CD14-positive monocyte (primary cell): ENCODE data around the gene MT1E. TPM values are rescaled to one million over a fixed set of nuclear protein-coding genes. Genes with fewer than 3 reads are reported as not detected.
A peak's percentile ranks its signal among the peaks of the same experiment; 100 is the strongest.

Experiments
- DNase-seq, 3 donors: peaks; one replicate each; pipeline ENCODE4 v3.0.0-alpha.2; 2011 to 2022
- H2AFZ ChIP-seq: 2 replicates; pipeline ENCODE4 v1.6.0; 2012; ENCODE audit warnings: mild to moderate bottlenecking, low read depth, low read length, inconsistent platforms; ENCODE audit not compliant: insufficient read depth, poor library complexity, severe bottlenecking
- H3K27ac ChIP-seq, 2 donors: 1 replicate in 1 of 2; 2 replicates in 1 of 2; pipeline ENCODE4 v1.5.1; 2012 to 2013; ENCODE audit warnings: low read length in 2 of 2, control low read depth in 1 of 2, inconsistent platforms in 1 of 2, low read depth in 1 of 2, mild to moderate bottlenecking in 1 of 2
- H3K27me3 ChIP-seq, 2 donors: one replicate each; pipeline versions ENCODE4 v1.6.0 to v1.6.1; 2011 to 2013; ENCODE audit warnings: low read length in 2 of 2; ENCODE audit not compliant: control insufficient read depth in 2 of 2, insufficient read depth in 2 of 2
- H3K36me3 ChIP-seq, 2 donors: replicated peaks in 1 of 2; 1 replicate in 1 of 2; 2 replicates in 1 of 2; pipeline versions ENCODE4 v1.5.1 to v1.6.1; 2012 to 2013; ENCODE audit warnings: low read length in 2 of 2, control low read depth in 1 of 2, inconsistent platforms in 1 of 2, mild to moderate bottlenecking in 1 of 2; ENCODE audit not compliant: insufficient read depth in 2 of 2, control insufficient read depth in 1 of 2
- H3K4me1 ChIP-seq, 2 donors: 1 replicate in 1 of 2; 2 replicates in 1 of 2; pipeline versions ENCODE4 v1.5.1 to v1.6.1; 2012 to 2013; ENCODE audit warnings: low read length in 2 of 2, control low read depth in 1 of 2, inconsistent platforms in 1 of 2, mild to moderate bottlenecking in 1 of 2, moderate library complexity in 1 of 2; ENCODE audit not compliant: insufficient read depth in 2 of 2, control insufficient read depth in 1 of 2
- H3K4me2 ChIP-seq: replicated peaks from 2 replicates; pipeline ENCODE3; 2012; ENCODE audit warnings: low read length, moderate library complexity, mild to moderate bottlenecking; ENCODE audit not compliant: poor library complexity, severe bottlenecking; ENCODE audit errors: extremely low read depth
- H3K4me3 ChIP-seq, 3 experiments: fragments of 200-600 bp in 1 of 3; sonication (generic) in 1 of 3; replicated peaks in 1 of 3; 1 replicate in 2 of 3; 2 replicates in 1 of 3; pipeline ENCODE4 v1.5.1; 2011 to 2013; ENCODE audit warnings: low read length in 3 of 3, mild to moderate bottlenecking in 3 of 3, control low read depth in 2 of 3, low read depth in 2 of 3, inconsistent platforms in 1 of 3, moderate library complexity in 1 of 3
- H3K79me2 ChIP-seq: 2 replicates; pipeline ENCODE4 v1.6.0; 2012; ENCODE audit warnings: mild to moderate bottlenecking, control low read depth, inconsistent platforms, low read length, moderate library complexity; ENCODE audit not compliant: insufficient read depth
- H3K9ac ChIP-seq: 2 replicates; pipeline ENCODE4 v1.6.0; 2017; ENCODE audit warnings: low read length, mild to moderate bottlenecking; ENCODE audit not compliant: insufficient read depth, poor library complexity, severe bottlenecking
- H3K9me3 ChIP-seq, 2 donors: replicated peaks in 1 of 2; 1 replicate in 1 of 2; 2 replicates in 1 of 2; pipeline versions ENCODE4 v1.5.1 to v1.6.1; 2012 to 2013; ENCODE audit warnings: low read length in 2 of 2, control low read depth in 1 of 2; ENCODE audit not compliant: control insufficient read depth in 1 of 2, insufficient read depth in 1 of 2
- H4K20me1 ChIP-seq: 2 replicates; pipeline ENCODE4 v1.6.0; 2012; ENCODE audit warnings: mild to moderate bottlenecking, low read length, control low read depth, moderate library complexity; ENCODE audit not compliant: insufficient read depth
- H3K27ac Mint-ChIP-seq, 7 donors: one replicate each; pipeline ENCODE4 v1.8.0; 2020; ENCODE audit warnings: mild to moderate bottlenecking in 7 of 7, mixed read lengths in 7 of 7, moderate library complexity in 6 of 7, inconsistent platforms in 2 of 7
- H3K27me3 Mint-ChIP-seq, 3 donors: one replicate each; pipeline ENCODE4 v1.8.0; 2021 to 2022; ENCODE audit warnings: low read depth in 3 of 3, mild to moderate bottlenecking in 3 of 3, mixed read lengths in 3 of 3, moderate library complexity in 3 of 3, inconsistent platforms in 1 of 3
- H3K36me3 Mint-ChIP-seq, 2 donors: one replicate each; pipeline ENCODE4 v1.8.0; 2020; ENCODE audit warnings: mixed read lengths in 2 of 2, inconsistent platforms in 1 of 2, mild to moderate bottlenecking in 1 of 2
- H3K4me1 Mint-ChIP-seq: one replicate; pipeline ENCODE4 v1.8.0; 2020; ENCODE audit warnings: mild to moderate bottlenecking, mixed read lengths
- H3K4me3 Mint-ChIP-seq, 2 donors: one replicate each; pipeline ENCODE4 v1.8.0; 2020; ENCODE audit warnings: mild to moderate bottlenecking in 2 of 2, mixed read lengths in 2 of 2, moderate library complexity in 1 of 2
- H3K9me3 Mint-ChIP-seq, 7 donors: one replicate each; pipeline ENCODE4 v1.8.0; 2020 to 2022; ENCODE audit warnings: mixed read lengths in 7 of 7, mild to moderate bottlenecking in 6 of 7, moderate library complexity in 6 of 7, inconsistent platforms in 2 of 7
- WGBS: methylation state at CpG from one replicate; pipeline ENCODE4 v1.1.5; 2013; ENCODE audit warnings: missing lambda C conversion rate; ENCODE audit not compliant: insufficient coverage; 5-methylcytosine and 5-hydroxymethylcytosine counted together
- intact Hi-C, 2 donors: fragments of 100-400 bp; cut with micrococcal nuclease; formaldehyde crosslinking; loops; one replicate each; pipeline versions ENCODE4 v1.15.0 to v1.15.1; 2023
- polyA plus RNA-seq, 3 donors: library from polyadenylated mRNA; depleted of rRNA in 1 of 3; unstranded in 2 of 3; stranded (reverse) in 1 of 3; fragments of 300-500 nt in 2 of 3; fragments of >200 nt in 1 of 3; fragmentation: Illumina TruSeq in 2 of 3; gene quantifications; 1 replicate in 2 of 3; 2 replicates in 1 of 3; pipeline ENCODE4 v1.2.3, GENCODE V29; 2012 to 2021
- TF ChIP-seq, protein P1 (sequence below): fragments of 200-600 bp; IDR thresholded peaks from one replicate; pipeline ENCODE4 v1.8.0; 2022; ENCODE audit warnings: antibody characterized with exemption, mild to moderate bottlenecking

The MT1E gene
- polyA plus RNA-seq, 3 donors, result 1.3 to 4.3 (median 4.0) TPM

DNA sequence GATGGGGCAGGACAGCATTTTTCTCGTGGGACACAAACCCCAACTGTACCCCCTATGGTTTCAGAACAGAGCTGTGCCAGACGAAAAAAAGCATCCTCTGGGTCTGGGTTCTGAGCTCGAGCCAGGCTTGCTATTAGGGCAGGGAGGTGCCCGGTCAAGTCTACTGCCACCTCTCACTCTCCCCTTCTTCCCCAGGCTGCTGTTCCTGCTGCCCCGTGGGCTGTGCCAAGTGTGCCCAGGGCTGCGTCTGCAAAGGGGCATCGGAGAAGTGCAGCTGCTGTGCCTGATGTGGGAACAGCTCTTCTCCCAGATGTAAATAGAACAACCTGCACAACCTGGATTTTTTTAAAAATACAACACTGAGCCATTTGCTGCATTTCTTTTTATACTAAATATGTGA lies 1.1 kb downstream of the MT1E start:
- Mint-ChIP-seq H3K27ac (no peak overlapping the region), H3K4me3 (peak overlapping the region in 1 of 2 donors; percentile 98), H3K4me1 (peaks cover 28% of the 10 kb centered on the region), H3K9me3 (peaks cover 0 to 9% (median under 1%) of the 10 kb centered on the region in 7 donors), H3K27me3 (peaks cover 54 to 74% (median 66%) of the 10 kb centered on the region in 3 donors), H3K36me3 (peaks cover 0 to 6% of the 10 kb centered on the region in 2 donors)
- H3K27me3 ChIP-seq, result peaks cover 12 to 60% of the 10 kb centered on the region in 2 donors
- H4K20me1 ChIP-seq, result no peaks in the 10 kb centered on the region
- H3K4me3 ChIP-seq, result peak overlapping the region in 1 of 3 experiments; percentile 93
- TF ChIP-seq, protein P1, sequence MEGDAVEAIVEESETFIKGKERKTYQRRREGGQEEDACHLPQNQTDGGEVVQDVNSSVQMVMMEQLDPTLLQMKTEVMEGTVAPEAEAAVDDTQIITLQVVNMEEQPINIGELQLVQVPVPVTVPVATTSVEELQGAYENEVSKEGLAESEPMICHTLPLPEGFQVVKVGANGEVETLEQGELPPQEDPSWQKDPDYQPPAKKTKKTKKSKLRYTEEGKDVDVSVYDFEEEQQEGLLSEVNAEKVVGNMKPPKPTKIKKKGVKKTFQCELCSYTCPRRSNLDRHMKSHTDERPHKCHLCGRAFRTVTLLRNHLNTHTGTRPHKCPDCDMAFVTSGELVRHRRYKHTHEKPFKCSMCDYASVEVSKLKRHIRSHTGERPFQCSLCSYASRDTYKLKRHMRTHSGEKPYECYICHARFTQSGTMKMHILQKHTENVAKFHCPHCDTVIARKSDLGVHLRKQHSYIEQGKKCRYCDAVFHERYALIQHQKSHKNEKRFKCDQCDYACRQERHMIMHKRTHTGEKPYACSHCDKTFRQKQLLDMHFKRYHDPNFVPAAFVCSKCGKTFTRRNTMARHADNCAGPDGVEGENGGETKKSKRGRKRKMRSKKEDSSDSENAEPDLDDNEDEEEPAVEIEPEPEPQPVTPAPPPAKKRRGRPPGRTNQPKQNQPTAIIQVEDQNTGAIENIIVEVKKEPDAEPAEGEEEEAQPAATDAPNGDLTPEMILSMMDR, result no peak
- no peak overlapping the region for H2AFZ ChIP-seq
- no peak overlapping the region for H3K27ac ChIP-seq
- intact Hi-C loops, result no loop called here
- peaks cover 16 to 22% of the 10 kb centered on the region in 2 donors for H3K4me1 ChIP-seq
- H3K9ac ChIP-seq, result no peak overlapping the region
- H3K4me2 ChIP-seq, result peak overlapping the region; percentile 98
- DNase-seq, result no peak
- H3K36me3 ChIP-seq, result no peaks in the 10 kb centered on the region
- H3K79me2 ChIP-seq, result no peaks in the 10 kb centered on the region
- WGBS, result 49% methylated on average over 4 of the region's 7 CpGs
- H3K9me3 ChIP-seq, result peaks cover 0 to 3% of the 10 kb centered on the region in 2 donors

DNA sequence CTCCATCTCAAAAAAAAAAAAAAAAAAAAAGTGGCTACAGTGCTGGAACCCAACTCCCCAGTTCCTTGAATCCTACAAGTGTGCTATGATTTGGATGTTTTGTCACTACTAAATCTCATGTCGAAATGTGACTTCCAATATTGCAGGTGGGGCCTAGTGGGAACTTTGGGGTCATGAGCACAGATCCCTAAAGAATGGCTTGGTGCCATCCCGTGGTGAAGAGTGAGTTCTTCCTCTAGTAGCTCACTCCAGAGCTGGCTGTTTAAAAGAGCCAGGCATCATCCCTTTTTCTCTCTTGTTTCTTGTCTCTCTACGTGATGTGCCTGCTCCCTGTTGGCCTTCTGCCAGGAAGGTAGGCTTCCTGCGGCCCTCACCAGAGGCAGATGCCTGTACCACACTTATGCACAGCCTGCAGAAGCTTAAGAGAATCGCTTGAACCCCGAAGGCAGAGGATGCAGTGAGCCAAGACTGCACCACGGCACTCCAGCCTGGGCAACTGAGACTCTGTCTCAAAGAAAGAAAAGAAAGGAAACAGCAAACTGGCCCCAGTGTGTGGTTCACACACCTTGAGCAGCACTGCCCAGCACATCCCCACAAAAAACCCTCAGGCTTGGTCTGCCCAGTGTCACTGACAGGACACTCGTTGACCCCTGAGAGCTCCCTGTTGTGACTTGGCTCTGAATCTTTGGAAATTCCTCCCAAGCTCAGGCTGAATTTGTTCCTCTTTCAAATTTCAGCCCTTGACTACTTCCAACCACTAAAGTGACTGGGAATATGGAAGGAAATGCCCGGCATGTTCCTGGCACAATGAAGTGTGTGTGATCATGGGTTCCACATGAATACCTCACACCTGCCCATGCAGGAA lies 3.1 kb downstream of the MT1E start:
- H4K20me1 ChIP-seq, result no peaks in the 10 kb centered on the region
- no peak overlapping the region for H3K27ac Mint-ChIP-seq
- H3K27ac ChIP-seq, result no peak overlapping the region
- no peak overlapping the region for H3K4me3 ChIP-seq
- no peaks in the 10 kb centered on the region for H3K36me3 ChIP-seq
- peaks cover 0 to 21% (median 2%) of the 10 kb centered on the region in 7 donors for H3K9me3 Mint-ChIP-seq
- H3K4me1 Mint-ChIP-seq, result peaks cover 38% of the 10 kb centered on the region
- H3K27me3 Mint-ChIP-seq, result peaks cover 69 to 89% (median 83%) of the 10 kb centered on the region in 3 donors
- H3K4me3 Mint-ChIP-seq, result peak overlapping the region in 1 of 2 donors; percentile 36
- H3K9me3 ChIP-seq, result peaks cover 0 to 17% of the 10 kb centered on the region in 2 donors
- peaks cover 24 to 35% of the 10 kb centered on the region in 2 donors for H3K4me1 ChIP-seq
- no peak overlapping the region for H2AFZ ChIP-seq
- H3K27me3 ChIP-seq, result peaks cover 30 to 79% of the 10 kb centered on the region in 2 donors
- H3K9ac ChIP-seq, result no peak overlapping the region
- no peak for DNase-seq
- H3K79me2 ChIP-seq, result no peaks in the 10 kb centered on the region
- TF ChIP-seq, protein P1, result no peak
- 78% methylated on average over 7 of the region's 9 CpGs for WGBS
- H3K36me3 Mint-ChIP-seq, result peaks cover 0 to 8% of the 10 kb centered on the region in 2 donors
- H3K4me2 ChIP-seq, result no peak overlapping the region
- intact Hi-C loops, result no loop called here
